Epithelial cell of esophagus (primary cell): ENCODE measurements around the gene IL19.

ENCODE experiments used
- DNase-seq: peaks from one replicate; pipeline ENCODE4 v3.0.0; 2010; ENCODE audit warnings: low read depth
- H3K4me3 ChIP-seq: 2 replicates; pipeline ENCODE4 v1.5.1; 2011; ENCODE audit warnings: mild to moderate bottlenecking, low read length, control low read depth
- CTCF ChIP-seq: IDR thresholded peaks from 2 replicates; pipeline ENCODE4 v1.5.1; 2011; ENCODE audit warnings: low read depth, mild to moderate bottlenecking, low read length, control low read depth, inconsistent platforms; ENCODE audit not compliant: insufficient read depth; ENCODE audit errors: missing control alignments

IL19 gene

GRCh38 chr1:206794294-206794908, 23.8 kb downstream of the IL19 start:
- no peak overlapping the region for H3K4me3 ChIP-seq
- DNase-seq = no peak
- no peak for TF ChIP-seq CTCF

- no peak for TF ChIP-seq CTCF
- H3K4me3 ChIP-seq = no peak overlapping the region
- DNase-seq = no peak
These were observed 25.5 kb downstream of the IL19 start for GRCh38 chr1:206796116-206796515.

- no peak overlapping the region for H3K4me3 ChIP-seq
- no peak for DNase-seq
- no peak for TF ChIP-seq CTCF
These were observed 26.4 kb downstream of the IL19 start for GRCh38 chr1:206796981-206797402.

- H3K4me3 ChIP-seq = no peak overlapping the region
- TF ChIP-seq CTCF = peak; percentile 38
- DNase-seq = no peak
These were observed 27.2 kb downstream of the IL19 start for GRCh38 chr1:206797534-206798383.

GRCh38 chr1:206798384-206798996, 27.9 kb downstream of the IL19 start:
- H3K4me3 ChIP-seq = no peak overlapping the region
- TF ChIP-seq CTCF = no peak
- no peak for DNase-seq

GRCh38 chr1:206799311-206799710, 28.7 kb downstream of the IL19 start:
- TF ChIP-seq CTCF = no peak
- DNase-seq = no peak
- no peak overlapping the region for H3K4me3 ChIP-seq

GRCh38 chr1:206800411-206800810, 29.8 kb downstream of the IL19 start:
- peak; percentile 84 for DNase-seq
- no peak overlapping the region for H3K4me3 ChIP-seq
- no peak for TF ChIP-seq CTCF
